ENCODE data around the gene COL24A1.

GRCh38 chr1:85801520-85801919 lies 355.1 kb downstream of the COL24A1 start:
- no peak for TF ChIP-seq CTCF (conservative IDR thresholded peaks at IDR 0.05; ENCODE audit: low read depth, low read length)
- TF ChIP-seq EZH2phosphoT487 (IDR thresholded peaks at IDR 0.05; ENCODE audit: borderline replicate concordance, low read length), result no peak
- no peak for TF ChIP-seq EZH2 (IDR thresholded peaks at IDR 0.05; ENCODE audit: low read length, unreplicated experiment)
